Nephron (organoid): Measurements from ENCODE around the gene CEP68.

Experiments used
- H3K27ac Mint-ChIP-seq, 3 experiments: 2 replicates each; pipeline ENCODE4 v1.8.0; 2020; ENCODE audit warnings: mixed read lengths in 3 of 3, mild to moderate bottlenecking in 2 of 3, moderate library complexity in 1 of 3
- H3K27me3 Mint-ChIP-seq: 2 replicates; pipeline ENCODE4 v1.8.0; 2021; ENCODE audit warnings: low read depth, mild to moderate bottlenecking, moderate library complexity, mixed read lengths
- H3K36me3 Mint-ChIP-seq: 2 replicates; pipeline ENCODE4 v1.8.0; 2020; ENCODE audit warnings: low read depth, mixed read lengths
- H3K4me1 Mint-ChIP-seq: 2 replicates; pipeline ENCODE4 v1.8.0; 2020; ENCODE audit warnings: mixed read lengths
- H3K4me3 Mint-ChIP-seq, 3 experiments: 2 replicates each; pipeline ENCODE4 v1.8.0; 2020; ENCODE audit warnings: mild to moderate bottlenecking in 3 of 3, mixed read lengths in 3 of 3, moderate library complexity in 2 of 3
- H3K9me3 Mint-ChIP-seq: 2 replicates; pipeline ENCODE4 v1.8.0; 2020; ENCODE audit warnings: mixed read lengths
- CTCF ChIP-seq, 3 experiments: fragments of 200-600 bp; sonication (generic); IDR thresholded peaks; one replicate each; pipeline ENCODE4 v1.5.0; 2021; ENCODE audit warnings: antibody characterized with exemption in 3 of 3; ENCODE audit not compliant: unreplicated experiment in 3 of 3

CEP68 gene

GRCh38 chr2:65049010-65049639 is 7.1 kb upstream of the CEP68 start:
- TF ChIP-seq CTCF (IDR thresholded peaks at IDR 0.05; ENCODE audit: unreplicated experiment in 3 of 3): no peak
- Mint-ChIP-seq H3K27ac (no peak overlapping the region), H3K9me3 (peaks cover 7% of the 10 kb centered on the region), H3K27me3 (no peaks in the 10 kb centered on the region), H3K4me1 (no peaks in the 10 kb centered on the region), H3K4me3 (no peak overlapping the region), H3K36me3 (peaks cover 34% of the 10 kb centered on the region)

- Mint-ChIP-seq H3K36me3 (peaks cover 22% of the 10 kb centered on the region), H3K9me3 (peaks cover 7% of the 10 kb centered on the region), H3K4me1 (peaks cover 9% of the 10 kb centered on the region), H3K4me3 (no peak overlapping the region), H3K27me3 (no peaks in the 10 kb centered on the region), H3K27ac (no peak overlapping the region)
- no peak for TF ChIP-seq CTCF (IDR thresholded peaks at IDR 0.05; ENCODE audit: unreplicated experiment in 3 of 3)
These were observed 5.3 kb upstream of the CEP68 start for GRCh38 chr2:65050931-65051330.

- Mint-ChIP-seq H3K4me1 (peaks cover 24% of the 10 kb centered on the region), H3K4me3 (peak overlapping the region in 2 of 3 experiments; percentile 14 to 49), H3K36me3 (peaks cover 15% of the 10 kb centered on the region), H3K27ac (no peak overlapping the region), H3K27me3 (no peaks in the 10 kb centered on the region), H3K9me3 (peaks cover 5% of the 10 kb centered on the region)
- TF ChIP-seq CTCF (IDR thresholded peaks at IDR 0.05; ENCODE audit: unreplicated experiment in 3 of 3): no peak
These were observed 3.0 kb upstream of the CEP68 start for GRCh38 chr2:65053199-65053598.

DNA sequence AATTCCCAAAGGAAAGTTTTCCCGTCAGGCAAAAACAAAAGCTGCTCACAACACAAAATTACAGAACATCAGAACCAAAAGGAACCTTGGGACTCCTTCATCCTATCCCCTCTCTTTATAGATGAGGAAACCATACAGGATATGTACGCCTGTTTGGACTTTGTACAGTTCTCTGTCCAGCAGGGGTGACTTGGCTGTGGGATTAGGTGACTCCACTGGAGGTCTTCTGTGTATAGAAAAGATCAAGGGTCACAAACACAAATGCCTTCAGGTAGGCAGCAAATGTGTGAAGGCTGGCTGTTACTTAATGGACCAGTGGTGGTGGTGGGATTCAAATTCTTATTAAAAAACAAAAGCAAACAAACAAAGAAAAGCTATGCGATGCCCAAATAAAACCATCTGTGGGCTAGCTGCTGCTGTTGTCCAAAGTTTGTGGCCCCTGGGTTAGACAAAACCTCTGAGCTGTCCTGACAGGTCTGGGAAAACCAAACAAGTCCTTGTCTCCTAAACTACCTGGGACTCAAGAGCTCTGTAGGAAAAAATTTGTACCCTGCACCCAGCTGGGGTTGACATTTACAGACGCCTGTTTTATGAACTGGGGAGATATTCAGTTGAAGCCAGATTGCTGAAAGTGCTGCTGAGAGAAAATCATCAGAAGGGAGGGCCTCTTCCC is 1.3 kb upstream of the CEP68 start:
- Mint-ChIP-seq H3K27me3 (no peaks in the 10 kb centered on the region), H3K4me1 (peaks cover 40% of the 10 kb centered on the region), H3K27ac (no peak overlapping the region), H3K9me3 (no peaks in the 10 kb centered on the region), H3K36me3 (peaks cover 6% of the 10 kb centered on the region), H3K4me3 (peak overlapping the region; percentile 96 to 99 (median 98))
- no peak for TF ChIP-seq CTCF (IDR thresholded peaks at IDR 0.05; ENCODE audit: unreplicated experiment in 3 of 3)

DNA sequence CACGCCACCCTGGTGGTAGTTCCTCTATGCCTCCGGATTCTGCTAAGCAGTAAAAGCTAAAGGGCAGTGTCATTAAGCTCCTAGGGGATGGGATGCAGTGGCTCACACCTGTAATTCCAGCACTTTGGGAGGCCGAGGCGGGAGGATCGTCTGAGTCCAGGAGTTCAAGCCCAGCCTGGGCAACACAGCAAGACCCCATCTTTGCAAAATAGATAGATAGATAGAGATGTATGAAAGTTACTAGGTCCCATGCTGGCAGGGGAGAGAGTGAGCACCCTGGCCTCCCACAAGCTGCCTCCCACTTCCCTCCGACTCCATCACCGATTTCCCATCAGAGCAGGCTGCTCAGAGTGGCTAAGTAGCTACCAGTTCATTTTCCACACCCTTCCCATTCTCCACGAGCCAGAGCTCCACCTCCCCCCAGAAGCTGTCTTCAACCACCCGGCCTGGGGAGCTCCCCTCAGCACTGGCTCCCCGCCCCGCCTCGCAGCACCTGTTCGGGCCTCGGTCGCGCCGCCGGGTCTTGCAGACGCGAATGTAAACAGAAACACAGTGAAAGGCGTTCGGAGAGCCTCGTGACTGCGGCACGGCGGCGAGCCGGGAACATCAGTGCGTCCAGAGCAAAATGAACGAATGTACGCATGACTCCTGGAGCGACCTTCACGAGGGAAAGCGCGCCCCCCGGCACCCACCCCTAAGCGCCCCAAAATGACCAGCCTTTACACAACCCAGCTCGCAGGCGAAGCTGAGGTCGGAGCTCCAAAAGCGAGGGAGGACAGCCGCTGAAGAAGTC is 598 bp upstream of the CEP68 start:
- Mint-ChIP-seq H3K27me3 (no peaks in the 10 kb centered on the region), H3K4me1 (peaks cover 44% of the 10 kb centered on the region), H3K27ac (peak overlapping the region; percentile 37 to 82 (median 81)), H3K9me3 (no peaks in the 10 kb centered on the region), H3K4me3 (peak overlapping the region; percentile 96 to 99 (median 98)), H3K36me3 (peaks cover 6% of the 10 kb centered on the region)
- no peak for TF ChIP-seq CTCF (IDR thresholded peaks at IDR 0.05; ENCODE audit: unreplicated experiment in 3 of 3)
